K562 (cell line): Measurements from ENCODE around the gene DNM1. TPM values are rescaled to one million over a fixed set of nuclear protein-coding genes. Genes with fewer than 3 reads are reported as not detected.

Experiments
- CBX2 ChIP-seq: fragments of 200-600 bp; sonication (generic); IDR thresholded peaks from one replicate; pipeline ENCODE4 v1.6.1; 2012; ENCODE audit warnings: mild to moderate bottlenecking, low read length, inconsistent platforms; ENCODE audit not compliant: insufficient read depth, poor library complexity, severe bottlenecking
- GABPA ChIP-seq: fragments of 200-800 bp; sonication (Bioruptor generic); conservative IDR thresholded peaks from 2 replicates; pipeline ENCODE4 v1.6.1; 2016; ENCODE audit warnings: low read depth, missing genetic modification characterization, missing compliant biosample characterization
- HDGF ChIP-seq: fragments of 450-650 bp; IDR thresholded peaks from 2 replicates; pipeline ENCODE4 v1.6.1; 2016
- KLF16 ChIP-seq: IDR thresholded peaks from 2 replicates; pipeline ENCODE4 v1.6.1; 2016; ENCODE audit warnings: antibody characterized with exemption
- polyA plus RNA-seq, 8 experiments: library from polyadenylated mRNA; depleted of rRNA in 4 of 8; stranded (reverse) in 5 of 8; unstranded in 3 of 8; fragments of >200 nt; fragmentation: Nextera tagmentation in 2 of 8; fragmentation: Illumina TruSeq in 1 of 8; extraction: Ambion mirVana in 2 of 8; extraction: Trizol in 1 of 8; gene quantifications; 2 replicates each; pipeline versions ENCODE4 v1.2.1 to v1.2.3, GENCODE V29; 2011 to 2014; ENCODE audit warnings: inconsistent platforms in 1 of 8, missing spikeins in 1 of 8
- total RNA-seq, 7 experiments: library from RNA; depleted of rRNA in 6 of 7; stranded (reverse); fragments of >200 nt in 6 of 7; fragmentation: Illumina TruSeq in 2 of 7; extraction: Trizol in 2 of 7; gene quantifications; 2 replicates each; pipeline versions ENCODE4 v1.2.1 to v1.2.3, GENCODE V29; 2011 to 2021; ENCODE audit warnings: low replicate concordance in 1 of 7
- TF ChIP-seq, protein P1 (sequence below): fragments of 200-800 bp; sonication (Bioruptor generic); IDR thresholded peaks from 2 replicates; pipeline ENCODE4 v1.6.1; 2017; ENCODE audit warnings: missing genetic modification characterization, missing compliant biosample characterization
- TF ChIP-seq, protein P2 (sequence below), 2 experiments: IDR thresholded peaks; 2 replicates each; pipeline ENCODE4 v1.6.1; 2012; ENCODE audit warnings: improper control_type of control experiment in 2 of 2, low read depth in 2 of 2, low read length in 2 of 2, borderline replicate concordance in 1 of 2
- TF ChIP-seq, protein P3 (sequence below): sonication (generic); formaldehyde crosslinking; IDR thresholded peaks from 2 replicates; pipeline ENCODE4 v1.8.0; 2023; ENCODE audit warnings: mild to moderate bottlenecking, missing genetic modification reagents
- TF ChIP-seq, protein P4 (sequence below): fragments of 250-450 bp; sonication (Bioruptor Pico); IDR thresholded peaks from 2 replicates; pipeline ENCODE4 v1.4.0; 2020
- TF ChIP-seq, protein P5 (sequence below), 2 experiments: fragments of 450-650 bp; IDR thresholded peaks; 2 replicates each; pipeline ENCODE4 v1.6.1; 2016; ENCODE audit warnings: mild to moderate bottlenecking in 2 of 2, borderline replicate concordance in 1 of 2, low read depth in 1 of 2, moderate library complexity in 1 of 2

The DNM1 gene
- total and polyA plus RNA-seq, 9 of the 15 experiments (the other 6 are each of a cell fraction or from before 2014, with no cell fraction given) = 0.39 to 23.1 (median 9.1) TPM

DNA sequence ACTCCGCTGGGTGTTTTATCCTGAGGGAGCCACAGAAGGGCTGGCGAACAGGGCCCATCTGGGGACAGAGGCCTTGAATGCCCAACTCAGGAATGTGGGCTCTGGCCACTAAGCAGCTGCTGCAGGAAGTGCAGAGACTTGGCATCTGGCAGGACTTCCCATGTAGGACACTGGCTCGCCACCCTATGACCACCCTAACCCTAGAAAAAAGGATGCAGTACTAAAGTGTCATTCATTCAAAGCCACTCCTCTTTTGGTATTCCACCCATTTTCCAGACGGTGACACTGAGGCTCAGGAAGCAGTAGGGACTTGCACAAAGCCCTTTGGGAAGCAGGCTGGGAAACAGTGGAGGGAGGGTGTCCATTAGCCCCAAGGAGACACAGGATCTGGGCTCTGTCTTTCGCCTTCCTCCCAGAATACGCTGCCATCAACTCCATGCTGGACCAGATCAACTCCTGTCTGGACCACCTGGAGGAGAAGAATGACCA lies 40.1 kb upstream of the DNM1 start (continued):
- TF ChIP-seq, protein P1, sequence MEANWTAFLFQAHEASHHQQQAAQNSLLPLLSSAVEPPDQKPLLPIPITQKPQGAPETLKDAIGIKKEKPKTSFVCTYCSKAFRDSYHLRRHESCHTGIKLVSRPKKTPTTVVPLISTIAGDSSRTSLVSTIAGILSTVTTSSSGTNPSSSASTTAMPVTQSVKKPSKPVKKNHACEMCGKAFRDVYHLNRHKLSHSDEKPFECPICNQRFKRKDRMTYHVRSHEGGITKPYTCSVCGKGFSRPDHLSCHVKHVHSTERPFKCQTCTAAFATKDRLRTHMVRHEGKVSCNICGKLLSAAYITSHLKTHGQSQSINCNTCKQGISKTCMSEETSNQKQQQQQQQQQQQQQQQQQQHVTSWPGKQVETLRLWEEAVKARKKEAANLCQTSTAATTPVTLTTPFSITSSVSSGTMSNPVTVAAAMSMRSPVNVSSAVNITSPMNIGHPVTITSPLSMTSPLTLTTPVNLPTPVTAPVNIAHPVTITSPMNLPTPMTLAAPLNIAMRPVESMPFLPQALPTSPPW (CRISPR knock-in tag) = no peak
- TF ChIP-seq, protein P2, sequence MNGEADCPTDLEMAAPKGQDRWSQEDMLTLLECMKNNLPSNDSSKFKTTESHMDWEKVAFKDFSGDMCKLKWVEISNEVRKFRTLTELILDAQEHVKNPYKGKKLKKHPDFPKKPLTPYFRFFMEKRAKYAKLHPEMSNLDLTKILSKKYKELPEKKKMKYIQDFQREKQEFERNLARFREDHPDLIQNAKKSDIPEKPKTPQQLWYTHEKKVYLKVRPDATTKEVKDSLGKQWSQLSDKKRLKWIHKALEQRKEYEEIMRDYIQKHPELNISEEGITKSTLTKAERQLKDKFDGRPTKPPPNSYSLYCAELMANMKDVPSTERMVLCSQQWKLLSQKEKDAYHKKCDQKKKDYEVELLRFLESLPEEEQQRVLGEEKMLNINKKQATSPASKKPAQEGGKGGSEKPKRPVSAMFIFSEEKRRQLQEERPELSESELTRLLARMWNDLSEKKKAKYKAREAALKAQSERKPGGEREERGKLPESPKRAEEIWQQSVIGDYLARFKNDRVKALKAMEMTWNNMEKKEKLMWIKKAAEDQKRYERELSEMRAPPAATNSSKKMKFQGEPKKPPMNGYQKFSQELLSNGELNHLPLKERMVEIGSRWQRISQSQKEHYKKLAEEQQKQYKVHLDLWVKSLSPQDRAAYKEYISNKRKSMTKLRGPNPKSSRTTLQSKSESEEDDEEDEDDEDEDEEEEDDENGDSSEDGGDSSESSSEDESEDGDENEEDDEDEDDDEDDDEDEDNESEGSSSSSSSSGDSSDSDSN (IDR thresholded peaks at IDR 0.05; ENCODE audit: borderline replicate concordance in 1 of 2, low read depth in 2 of 2, low read length in 2 of 2) = no peak
- no peak for TF ChIP-seq KLF16
- TF ChIP-seq GABPA (tag) = no peak
- TF ChIP-seq HDGF = no peak
- TF ChIP-seq, protein P3, sequence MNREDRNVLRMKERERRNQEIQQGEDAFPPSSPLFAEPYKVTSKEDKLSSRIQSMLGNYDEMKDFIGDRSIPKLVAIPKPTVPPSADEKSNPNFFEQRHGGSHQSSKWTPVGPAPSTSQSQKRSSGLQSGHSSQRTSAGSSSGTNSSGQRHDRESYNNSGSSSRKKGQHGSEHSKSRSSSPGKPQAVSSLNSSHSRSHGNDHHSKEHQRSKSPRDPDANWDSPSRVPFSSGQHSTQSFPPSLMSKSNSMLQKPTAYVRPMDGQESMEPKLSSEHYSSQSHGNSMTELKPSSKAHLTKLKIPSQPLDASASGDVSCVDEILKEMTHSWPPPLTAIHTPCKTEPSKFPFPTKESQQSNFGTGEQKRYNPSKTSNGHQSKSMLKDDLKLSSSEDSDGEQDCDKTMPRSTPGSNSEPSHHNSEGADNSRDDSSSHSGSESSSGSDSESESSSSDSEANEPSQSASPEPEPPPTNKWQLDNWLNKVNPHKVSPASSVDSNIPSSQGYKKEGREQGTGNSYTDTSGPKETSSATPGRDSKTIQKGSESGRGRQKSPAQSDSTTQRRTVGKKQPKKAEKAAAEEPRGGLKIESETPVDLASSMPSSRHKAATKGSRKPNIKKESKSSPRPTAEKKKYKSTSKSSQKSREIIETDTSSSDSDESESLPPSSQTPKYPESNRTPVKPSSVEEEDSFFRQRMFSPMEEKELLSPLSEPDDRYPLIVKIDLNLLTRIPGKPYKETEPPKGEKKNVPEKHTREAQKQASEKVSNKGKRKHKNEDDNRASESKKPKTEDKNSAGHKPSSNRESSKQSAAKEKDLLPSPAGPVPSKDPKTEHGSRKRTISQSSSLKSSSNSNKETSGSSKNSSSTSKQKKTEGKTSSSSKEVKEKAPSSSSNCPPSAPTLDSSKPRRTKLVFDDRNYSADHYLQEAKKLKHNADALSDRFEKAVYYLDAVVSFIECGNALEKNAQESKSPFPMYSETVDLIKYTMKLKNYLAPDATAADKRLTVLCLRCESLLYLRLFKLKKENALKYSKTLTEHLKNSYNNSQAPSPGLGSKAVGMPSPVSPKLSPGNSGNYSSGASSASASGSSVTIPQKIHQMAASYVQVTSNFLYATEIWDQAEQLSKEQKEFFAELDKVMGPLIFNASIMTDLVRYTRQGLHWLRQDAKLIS (CRISPR knock-in tag) = no peak
- TF ChIP-seq, protein P4, sequence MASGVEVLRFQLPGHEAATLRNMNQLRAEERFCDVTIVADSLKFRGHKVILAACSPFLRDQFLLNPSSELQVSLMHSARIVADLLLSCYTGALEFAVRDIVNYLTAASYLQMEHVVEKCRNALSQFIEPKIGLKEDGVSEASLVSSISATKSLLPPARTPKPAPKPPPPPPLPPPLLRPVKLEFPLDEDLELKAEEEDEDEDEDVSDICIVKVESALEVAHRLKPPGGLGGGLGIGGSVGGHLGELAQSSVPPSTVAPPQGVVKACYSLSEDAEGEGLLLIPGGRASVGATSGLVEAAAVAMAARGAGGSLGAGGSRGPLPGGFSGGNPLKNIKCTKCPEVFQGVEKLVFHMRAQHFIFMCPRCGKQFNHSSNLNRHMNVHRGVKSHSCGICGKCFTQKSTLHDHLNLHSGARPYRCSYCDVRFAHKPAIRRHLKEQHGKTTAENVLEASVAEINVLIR (CRISPR knock-in tag) = no peak
- TF ChIP-seq CBX2 = no peak
- TF ChIP-seq, protein P5, sequence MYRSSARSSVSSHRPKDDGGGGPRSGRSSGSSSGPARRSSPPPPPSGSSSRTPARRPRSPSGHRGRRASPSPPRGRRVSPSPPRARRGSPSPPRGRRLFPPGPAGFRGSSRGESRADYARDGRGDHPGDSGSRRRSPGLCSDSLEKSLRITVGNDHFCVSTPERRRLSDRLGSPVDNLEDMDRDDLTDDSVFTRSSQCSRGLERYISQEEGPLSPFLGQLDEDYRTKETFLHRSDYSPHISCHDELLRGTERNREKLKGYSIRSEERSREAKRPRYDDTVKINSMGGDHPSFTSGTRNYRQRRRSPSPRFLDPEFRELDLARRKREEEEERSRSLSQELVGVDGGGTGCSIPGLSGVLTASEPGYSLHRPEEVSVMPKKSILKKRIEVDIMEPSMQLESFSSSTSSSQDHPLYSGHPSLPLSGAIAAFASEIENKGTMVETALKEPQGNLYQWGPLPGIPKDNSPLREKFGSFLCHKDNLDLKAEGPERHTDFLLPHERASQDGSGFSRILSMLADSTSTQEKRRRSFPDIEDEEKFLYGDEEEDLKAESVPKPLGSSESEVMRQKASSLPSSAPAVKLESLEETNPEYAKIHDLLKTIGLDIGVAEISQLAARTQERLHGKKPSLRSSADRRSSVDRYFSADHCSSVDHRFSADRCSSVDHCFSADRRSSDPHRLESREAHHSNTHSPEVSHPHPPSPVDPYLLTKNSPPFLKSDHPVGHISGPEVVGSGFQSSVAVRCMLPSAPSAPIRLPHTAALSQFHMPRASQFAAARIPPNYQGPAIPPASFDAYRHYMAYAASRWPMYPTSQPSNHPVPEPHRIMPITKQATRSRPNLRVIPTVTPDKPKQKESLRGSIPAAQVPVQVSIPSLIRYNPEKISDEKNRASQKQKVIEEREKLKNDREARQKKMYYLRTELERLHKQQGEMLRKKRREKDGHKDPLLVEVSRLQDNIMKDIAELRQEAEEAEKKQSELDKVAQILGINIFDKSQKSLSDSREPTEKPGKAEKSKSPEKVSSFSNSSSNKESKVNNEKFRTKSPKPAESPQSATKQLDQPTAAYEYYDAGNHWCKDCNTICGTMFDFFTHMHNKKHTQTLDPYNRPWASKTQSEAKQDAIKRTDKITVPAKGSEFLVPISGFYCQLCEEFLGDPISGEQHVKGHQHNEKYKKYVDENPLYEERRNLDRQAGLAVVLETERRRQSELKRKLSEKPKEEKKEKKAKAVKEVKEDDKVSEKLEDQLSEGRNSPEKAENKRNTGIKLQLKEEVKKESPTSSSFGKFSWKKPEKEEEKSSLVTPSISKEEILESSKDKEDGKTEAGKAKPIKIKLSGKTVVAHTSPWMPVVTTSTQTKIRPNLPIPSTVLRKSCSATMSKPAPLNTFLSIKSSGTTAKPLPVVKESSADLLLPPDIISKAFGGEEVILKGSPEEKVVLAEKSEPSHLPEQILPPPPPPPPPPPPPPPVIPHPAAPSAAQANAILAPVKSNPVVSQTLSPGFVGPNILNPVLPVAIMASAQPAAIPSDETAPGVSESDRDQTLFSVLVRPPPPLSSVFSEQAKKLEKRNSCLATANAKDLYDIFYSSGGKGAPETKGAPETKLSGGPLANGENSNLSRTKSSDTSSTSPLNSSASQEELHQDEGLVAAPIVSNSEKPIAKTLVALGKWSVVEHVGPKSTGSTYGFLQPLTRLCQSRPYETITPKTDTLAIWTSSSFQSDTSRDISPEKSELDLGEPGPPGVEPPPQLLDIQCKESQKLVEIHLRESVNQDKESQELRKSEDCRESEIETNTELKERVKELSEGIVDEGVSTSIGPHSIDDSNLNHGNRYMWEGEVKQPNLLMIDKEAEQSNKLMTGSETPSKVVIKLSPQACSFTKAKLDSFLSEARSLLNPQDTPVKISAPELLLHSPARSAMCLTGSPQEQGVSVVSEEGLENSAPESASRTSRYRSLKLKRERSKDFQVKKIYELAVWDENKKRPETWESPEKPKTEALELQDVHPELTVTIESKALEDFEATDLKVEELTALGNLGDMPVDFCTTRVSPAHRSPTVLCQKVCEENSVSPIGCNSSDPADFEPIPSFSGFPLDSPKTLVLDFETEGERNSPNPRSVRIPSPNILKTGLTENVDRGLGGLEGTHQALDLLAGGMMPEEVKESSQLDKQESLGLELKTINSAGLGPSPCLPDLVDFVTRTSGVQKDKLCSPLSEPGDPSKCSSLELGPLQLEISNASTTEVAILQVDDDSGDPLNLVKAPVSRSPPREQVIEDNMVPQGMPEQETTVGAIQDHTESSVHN (IDR thresholded peaks at IDR 0.05; ENCODE audit: borderline replicate concordance in 1 of 2, low read depth in 1 of 2) = no peak
